Activated naive CD8-positive, alpha-beta T cell treated with anti-CD3 and anti-CD28 coated beads for 36 hours (primary cell): ENCODE data around the gene ERBB4. TPM values are rescaled to one million over a fixed set of nuclear protein-coding genes. Genes with fewer than 3 reads are reported as not detected.
"Not testable (repeated sequence)": the region's sequence is repeated elsewhere in the genome, so short reads cannot be mapped to it uniquely, and the experiment has no call there.

ENCODE experiments used
- DNase-seq: peaks from one replicate; pipeline ENCODE4 v3.0.0; 2021
- H3K27ac Mint-ChIP-seq: one replicate; pipeline ENCODE4 v1.8.0; 2022; ENCODE audit warnings: mild to moderate bottlenecking, moderate library complexity, mixed read lengths
- H3K27me3 Mint-ChIP-seq: one replicate; pipeline ENCODE4 v1.8.0; 2022; ENCODE audit warnings: mild to moderate bottlenecking, mixed read lengths
- H3K36me3 Mint-ChIP-seq: one replicate; pipeline ENCODE4 v1.8.0; 2021; ENCODE audit warnings: mild to moderate bottlenecking, mixed read lengths
- H3K4me1 Mint-ChIP-seq: one replicate; pipeline ENCODE4 v1.8.0; 2021; ENCODE audit warnings: mixed read lengths
- H3K4me3 Mint-ChIP-seq: one replicate; pipeline ENCODE4 v1.8.0; 2022; ENCODE audit warnings: mild to moderate bottlenecking, moderate library complexity, mixed read lengths
- H3K9me3 Mint-ChIP-seq: one replicate; pipeline ENCODE4 v1.8.0; 2022; ENCODE audit warnings: mixed read lengths
- total RNA-seq, 2 experiments: library from RNA; stranded (reverse); gene quantifications; one replicate each; pipeline ENCODE4 v1.2.3, GENCODE V29; 2021

ERBB4 gene
- total RNA-seq, 2 experiments from 2014 or later, result not detected

GRCh38 chr2:212489719-212490346 is 48.8 kb downstream of the ERBB4 start:
- H3K9me3 Mint-ChIP-seq, result no peaks in the 10 kb centered on the region
- H3K36me3 Mint-ChIP-seq, result no peaks in the 10 kb centered on the region
- no peak overlapping the region for H3K27ac Mint-ChIP-seq
- H3K27me3 Mint-ChIP-seq, result no peaks in the 10 kb centered on the region
- no peak overlapping the region for H3K4me3 Mint-ChIP-seq
- DNase-seq, result no peak
- H3K4me1 Mint-ChIP-seq, result no peaks in the 10 kb centered on the region

DNA sequence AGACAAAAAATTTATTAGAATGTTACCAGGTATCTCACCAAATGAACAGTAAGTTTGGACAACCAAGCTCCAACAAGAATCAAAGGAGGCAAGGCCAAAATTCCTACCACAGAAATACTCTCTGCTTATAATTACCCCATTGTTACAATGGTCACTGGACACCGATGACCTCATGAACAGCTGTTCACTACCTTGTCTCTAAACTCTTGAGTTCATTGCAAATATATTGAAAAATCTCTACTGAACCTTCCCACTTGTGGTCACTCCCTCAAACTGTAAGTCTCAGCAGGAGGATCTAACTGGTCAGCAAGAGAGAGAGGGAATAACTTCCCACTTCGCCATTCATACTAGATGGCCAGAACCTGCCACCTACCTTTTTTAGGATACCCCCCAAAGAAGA is 50.0 kb downstream of the ERBB4 start:
- H3K36me3 Mint-ChIP-seq, result no peaks in the 10 kb centered on the region
- no peak overlapping the region for H3K27ac Mint-ChIP-seq
- no peak overlapping the region for H3K4me3 Mint-ChIP-seq
- H3K4me1 Mint-ChIP-seq, result no peaks in the 10 kb centered on the region
- H3K9me3 Mint-ChIP-seq, result no peaks in the 10 kb centered on the region
- no peak for DNase-seq
- no peaks in the 10 kb centered on the region for H3K27me3 Mint-ChIP-seq

GRCh38 chr2:212484563-212485080 is 54.0 kb downstream of the ERBB4 start:
- no peaks in the 10 kb centered on the region for H3K9me3 Mint-ChIP-seq
- DNase-seq, result no peak
- H3K27ac Mint-ChIP-seq, result no peak overlapping the region
- no peak overlapping the region for H3K4me3 Mint-ChIP-seq
- H3K36me3 Mint-ChIP-seq, result no peaks in the 10 kb centered on the region
- no peaks in the 10 kb centered on the region for H3K27me3 Mint-ChIP-seq
- no peaks in the 10 kb centered on the region for H3K4me1 Mint-ChIP-seq

- Mint-ChIP-seq H3K36me3 (no peaks in the 10 kb centered on the region), H3K4me1 (no peaks in the 10 kb centered on the region), H3K9me3 (no peaks in the 10 kb centered on the region), H3K4me3 (no peak overlapping the region), H3K27me3 (no peaks in the 10 kb centered on the region), H3K27ac (no peak overlapping the region)
- DNase-seq, result no peak
Measured at GRCh38 chr2:212480447-212480846, 58.2 kb downstream of the ERBB4 start.

DNA sequence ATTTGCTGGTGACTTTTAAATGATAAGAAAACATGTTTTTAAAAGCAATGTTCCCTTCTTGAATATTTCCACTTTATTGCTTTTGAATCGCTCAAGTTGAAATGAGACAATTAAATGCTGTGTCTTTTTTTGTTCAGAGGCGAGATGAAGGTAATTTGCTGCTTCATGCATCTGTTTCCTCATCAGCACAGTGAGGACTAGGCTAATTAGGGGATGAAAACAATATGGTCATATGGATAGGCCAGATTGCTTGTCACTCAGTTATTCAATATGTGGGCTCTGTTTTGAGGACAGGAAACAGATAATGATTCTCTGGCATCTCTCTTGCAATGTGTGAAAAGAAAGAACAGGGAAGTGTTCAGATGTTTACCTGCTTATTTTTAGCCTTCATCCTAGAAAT is 61.0 kb downstream of the ERBB4 start:
- Mint-ChIP-seq H3K27me3 (no peaks in the 10 kb centered on the region), H3K4me1 (no peaks in the 10 kb centered on the region), H3K36me3 (no peaks in the 10 kb centered on the region), H3K9me3 (no peaks in the 10 kb centered on the region), H3K4me3 (no peak overlapping the region), H3K27ac (no peak overlapping the region)
- no peak for DNase-seq

GRCh38 chr2:212473211-212473610 is 65.4 kb downstream of the ERBB4 start:
- H3K4me1 Mint-ChIP-seq, result no peaks in the 10 kb centered on the region
- H3K9me3 Mint-ChIP-seq, result no peaks in the 10 kb centered on the region
- no peaks in the 10 kb centered on the region for H3K27me3 Mint-ChIP-seq
- H3K27ac Mint-ChIP-seq, result no peak overlapping the region
- H3K36me3 Mint-ChIP-seq, result no peaks in the 10 kb centered on the region
- no peak for DNase-seq
- H3K4me3 Mint-ChIP-seq, result no peak overlapping the region

GRCh38 chr2:212467551-212467950 is 71.1 kb downstream of the ERBB4 start:
- H3K36me3 Mint-ChIP-seq, H3K4me1 Mint-ChIP-seq, H3K27me3 Mint-ChIP-seq, H3K4me3 Mint-ChIP-seq, H3K27ac Mint-ChIP-seq, DNase-seq, H3K9me3 Mint-ChIP-seq: not testable (repeated sequence)

DNA sequence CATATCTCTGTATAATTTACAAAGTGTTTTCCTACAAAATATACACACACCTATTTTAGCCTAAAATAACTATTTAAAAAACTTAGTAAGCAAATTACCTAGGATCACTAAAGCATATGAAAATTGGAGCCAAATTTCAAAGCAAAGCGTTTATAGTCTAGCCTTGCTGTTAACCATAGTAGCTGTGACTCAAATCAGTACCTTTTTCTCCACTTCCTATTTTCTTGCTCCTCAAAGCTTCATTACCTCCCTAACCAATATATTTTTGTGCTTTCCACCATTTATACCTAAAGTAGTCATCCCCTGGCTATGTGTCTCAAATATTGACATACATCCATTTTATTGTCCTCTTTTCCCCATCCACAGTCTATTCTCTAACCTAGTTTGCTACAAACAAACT is 73.1 kb downstream of the ERBB4 start:
- Mint-ChIP-seq H3K36me3 (no peaks in the 10 kb centered on the region), H3K9me3 (peaks cover 4% of the 10 kb centered on the region), H3K27me3 (no peaks in the 10 kb centered on the region), H3K4me1 (no peaks in the 10 kb centered on the region), H3K27ac (no peak overlapping the region), H3K4me3 (no peak overlapping the region)
- DNase-seq, result no peak

GRCh38 chr2:212461708-212462107 is 76.9 kb downstream of the ERBB4 start:
- H3K36me3 Mint-ChIP-seq, H3K27ac Mint-ChIP-seq, DNase-seq, H3K4me3 Mint-ChIP-seq, H3K27me3 Mint-ChIP-seq, H3K4me1 Mint-ChIP-seq, H3K9me3 Mint-ChIP-seq: not testable (repeated sequence)

DNA sequence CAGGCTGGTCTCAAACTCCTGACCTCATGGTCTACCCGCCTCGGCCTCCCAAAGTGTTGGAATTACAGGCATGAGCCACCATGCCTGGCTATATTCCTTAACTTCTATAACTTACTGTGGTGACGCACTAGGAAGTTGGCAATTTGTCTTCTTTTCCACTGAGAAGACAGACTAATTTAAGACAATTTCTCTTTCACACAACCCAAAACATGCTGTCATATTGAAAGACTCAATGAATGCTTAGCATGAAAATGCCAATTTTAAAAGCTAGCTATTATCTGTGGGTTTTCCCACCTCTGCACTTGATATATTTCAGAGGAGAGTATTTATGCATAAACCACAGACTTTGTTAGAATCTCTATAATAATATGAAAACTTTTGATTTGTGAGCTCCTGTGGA is 84.5 kb downstream of the ERBB4 start:
- Mint-ChIP-seq H3K4me3 (no peak overlapping the region), H3K9me3 (no peaks in the 10 kb centered on the region), H3K4me1 (no peaks in the 10 kb centered on the region), H3K27me3 (no peaks in the 10 kb centered on the region), H3K27ac (no peak overlapping the region), H3K36me3 (no peaks in the 10 kb centered on the region)
- DNase-seq, result no peak

- H3K9me3 Mint-ChIP-seq, result no peaks in the 10 kb centered on the region
- H3K27ac Mint-ChIP-seq, result no peak overlapping the region
- no peaks in the 10 kb centered on the region for H3K36me3 Mint-ChIP-seq
- no peaks in the 10 kb centered on the region for H3K4me1 Mint-ChIP-seq
- H3K27me3 Mint-ChIP-seq, result no peaks in the 10 kb centered on the region
- no peak for DNase-seq
- H3K4me3 Mint-ChIP-seq, result no peak overlapping the region
Measured at GRCh38 chr2:212451786-212452231, 86.8 kb downstream of the ERBB4 start.

- Mint-ChIP-seq H3K4me3 (no peak overlapping the region), H3K27me3 (no peaks in the 10 kb centered on the region), H3K36me3 (no peaks in the 10 kb centered on the region), H3K9me3 (no peaks in the 10 kb centered on the region), H3K4me1 (no peaks in the 10 kb centered on the region), H3K27ac (no peak overlapping the region)
- DNase-seq, result no peak
Measured at GRCh38 chr2:212448698-212449097, 89.9 kb downstream of the ERBB4 start.

GRCh38 chr2:212441821-212442220 is 96.8 kb downstream of the ERBB4 start:
- H3K27me3 Mint-ChIP-seq, result no peaks in the 10 kb centered on the region
- H3K9me3 Mint-ChIP-seq, result peaks cover 5% of the 10 kb centered on the region

GRCh38 chr2:212441141-212441540 is 97.5 kb downstream of the ERBB4 start:
- Mint-ChIP-seq H3K9me3 (peaks cover 5% of the 10 kb centered on the region), H3K4me1 (no peaks in the 10 kb centered on the region), H3K4me3 (no peak overlapping the region), H3K27ac (no peak overlapping the region), H3K27me3 (no peaks in the 10 kb centered on the region), H3K36me3 (no peaks in the 10 kb centered on the region)
- DNase-seq, result no peak

More at GRCh38 chr2:212441821-212442220, 96.8 kb downstream of the ERBB4 start:
- Mint-ChIP-seq H3K36me3 (no peaks in the 10 kb centered on the region), H3K4me3 (no peak overlapping the region), H3K27ac (no peak overlapping the region), H3K4me1 (no peaks in the 10 kb centered on the region)
- no peak for DNase-seq

DNA sequence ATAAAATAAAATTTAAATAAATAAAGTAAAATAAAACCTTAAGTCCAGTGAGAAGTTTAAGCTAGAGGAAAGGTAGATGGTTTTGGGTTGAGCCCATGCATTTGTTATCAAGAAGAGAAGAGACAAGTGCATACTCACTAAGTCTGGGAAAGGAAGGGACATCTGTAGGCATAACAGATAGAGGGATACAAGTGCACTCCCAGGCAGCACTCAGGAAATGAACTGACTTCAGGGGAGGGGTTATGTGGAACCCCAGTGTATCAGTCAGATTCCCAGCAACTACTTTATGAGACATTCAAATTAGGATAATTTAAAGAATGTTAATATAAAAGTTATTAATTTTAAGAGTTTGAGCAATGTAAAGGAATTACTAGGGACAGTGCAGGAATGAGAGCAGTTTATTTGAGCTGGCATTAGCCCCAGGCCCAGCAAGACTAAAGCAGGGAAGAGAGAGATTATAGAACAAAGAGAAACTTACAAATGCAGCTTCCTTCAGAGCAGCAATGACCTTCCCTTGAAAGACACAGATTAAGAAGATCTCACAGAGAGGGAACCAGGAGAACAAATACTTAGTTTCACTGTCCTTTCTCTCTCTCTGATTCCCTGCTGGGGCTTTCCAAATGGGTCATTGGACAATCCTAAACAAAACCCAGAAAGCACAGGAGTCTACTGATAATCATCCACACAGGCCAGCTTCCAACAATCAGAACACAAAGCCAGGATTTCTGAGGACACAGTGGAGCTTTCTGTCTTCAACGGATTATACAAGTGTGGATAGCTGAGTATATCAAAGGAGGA is 109.7 kb downstream of the ERBB4 start:
- peaks cover 2% of the 10 kb centered on the region for H3K9me3 Mint-ChIP-seq
- no peak overlapping the region for H3K27ac Mint-ChIP-seq
- no peak overlapping the region for H3K4me3 Mint-ChIP-seq
- no peaks in the 10 kb centered on the region for H3K36me3 Mint-ChIP-seq
- no peaks in the 10 kb centered on the region for H3K4me1 Mint-ChIP-seq
- H3K27me3 Mint-ChIP-seq, result no peaks in the 10 kb centered on the region
- DNase-seq, result no peak

GRCh38 chr2:212427638-212428037 is 111.0 kb downstream of the ERBB4 start:
- DNase-seq, result no peak
- Mint-ChIP-seq H3K36me3 (no peaks in the 10 kb centered on the region), H3K4me1 (no peaks in the 10 kb centered on the region), H3K27me3 (no peaks in the 10 kb centered on the region), H3K4me3 (no peak overlapping the region), H3K9me3 (peaks cover 2% of the 10 kb centered on the region), H3K27ac (no peak overlapping the region)
